Bronchial epithelial cell (primary cell): ENCODE measurements around the gene MAFG. TPM values are rescaled to one million over a fixed set of nuclear protein-coding genes. Genes with fewer than 3 reads are reported as not detected.
A peak's percentile ranks its signal among the peaks of the same experiment; 100 is the strongest.

Experiments used
- DNase-seq: peaks from one replicate; pipeline ENCODE4 v3.0.0-alpha.2; 2010; ENCODE audit warnings: low read depth
- FAIRE-seq: peaks from 2 replicates; lab custom pipeline; 2011; peaks lifted over from hg19 to GRCh38; lab: Jason Lieb, UNC
- H3K27me3 ChIP-seq: 2 replicates; pipeline ENCODE4 v1.5.1; 2011; ENCODE audit warnings: low read length; ENCODE audit not compliant: control insufficient read depth, insufficient read depth
- H3K36me3 ChIP-seq: 2 replicates; pipeline ENCODE4 v1.5.1; 2011; ENCODE audit warnings: low read length; ENCODE audit not compliant: control insufficient read depth, insufficient read depth
- H3K4me3 ChIP-seq: 2 replicates; pipeline ENCODE4 v1.5.1; 2011; ENCODE audit warnings: mild to moderate bottlenecking, low read depth, low read length, control low read depth
- CTCF ChIP-seq: IDR thresholded peaks from 2 replicates; pipeline ENCODE4 v1.5.1; 2011; ENCODE audit warnings: mild to moderate bottlenecking, moderate library complexity, low read length, control low read depth, inconsistent platforms; ENCODE audit not compliant: insufficient read depth, severe bottlenecking
- total RNA-seq: library from RNA; depleted of rRNA; stranded (reverse); fragments of >200 nt; gene quantifications from 2 replicates; pipeline ENCODE4 v1.2.1, GENCODE V29; 2014

The MAFG gene
- total RNA-seq, 1 donor from 2014 or later: 16.8 TPM

DNA sequence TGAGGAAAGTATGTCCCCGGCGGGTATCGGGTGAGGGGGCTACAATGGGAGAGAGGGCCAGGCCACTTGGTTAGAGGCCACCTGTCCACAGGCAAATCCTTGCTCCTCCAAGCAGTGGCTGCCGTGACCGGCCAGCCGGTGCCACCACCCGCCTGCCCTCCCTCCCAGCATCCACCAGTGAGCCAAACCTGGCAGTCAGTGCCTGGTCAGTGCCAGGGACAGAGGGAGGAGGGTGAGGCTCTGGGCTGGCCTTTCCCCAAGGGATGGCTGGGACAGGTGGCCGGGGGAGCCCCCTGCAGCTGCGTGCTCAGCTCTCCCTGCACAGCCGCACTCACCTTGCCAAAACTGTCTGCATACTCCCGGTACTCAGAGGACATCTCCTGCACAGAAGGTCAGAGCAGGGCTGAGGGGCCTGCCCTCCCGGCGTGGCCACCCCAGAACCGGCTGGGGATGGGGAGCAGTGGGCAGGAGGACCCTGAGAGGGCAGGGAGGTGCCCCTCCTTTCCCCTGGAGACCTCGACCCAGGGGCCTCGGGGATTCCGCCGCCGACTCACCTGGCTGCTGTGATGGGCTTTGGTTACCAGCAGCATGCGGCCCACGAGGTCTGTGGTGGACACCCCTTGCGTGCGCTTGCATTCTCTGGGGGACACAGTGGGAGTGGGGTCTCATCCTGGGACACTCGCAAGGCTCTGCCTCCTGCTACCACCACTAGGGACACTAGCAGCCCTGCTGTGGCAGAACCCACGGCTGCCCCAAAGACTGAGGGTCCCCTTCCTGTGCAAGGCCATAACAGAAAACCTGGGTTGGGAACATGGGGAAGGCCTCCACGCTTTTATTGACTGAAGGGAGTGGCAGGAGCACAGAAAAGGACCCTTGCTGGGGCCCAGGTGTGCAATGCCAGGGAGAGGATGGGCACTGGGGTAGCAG is 20.1 kb downstream of the MAFG start:
- FAIRE-seq: no peak
- TF ChIP-seq CTCF: no peak
- DNase-seq: no peak
- Histone ChIP-seq H3K4me3 (no peak overlapping the region), H3K27me3 (no peaks in the 10 kb centered on the region), H3K36me3 (peaks cover 35% of the 10 kb centered on the region)

GRCh38 chr17:81906476-81907218 is 20.9 kb downstream of the MAFG start:
- FAIRE-seq (no peak), DNase-seq (no peak)
- TF ChIP-seq CTCF: peak; percentile 32
- Histone ChIP-seq H3K36me3 (peaks cover 30% of the 10 kb centered on the region), H3K27me3 (no peaks in the 10 kb centered on the region), H3K4me3 (no peak overlapping the region)

DNA sequence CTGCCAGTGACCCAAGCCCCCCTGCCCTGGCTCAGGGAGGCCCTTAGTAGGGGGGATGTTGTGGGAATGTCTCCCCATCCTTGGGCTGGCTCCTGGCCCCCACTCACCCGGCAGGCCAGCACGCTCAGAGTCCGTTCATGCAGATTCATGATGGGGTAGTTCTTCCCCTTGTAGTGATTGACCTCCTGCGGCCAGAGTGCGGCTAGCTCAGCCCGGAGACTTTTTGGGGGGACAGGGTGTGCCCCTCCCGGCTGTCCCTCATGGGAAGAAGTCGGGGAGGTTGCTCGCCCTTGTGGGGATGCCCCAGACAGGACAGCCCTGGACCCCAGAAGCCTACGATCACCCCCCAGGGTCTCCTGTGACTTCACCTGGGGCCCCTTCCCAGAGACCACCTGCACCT is 21.5 kb downstream of the MAFG start:
- TF ChIP-seq CTCF: no peak
- H3K4me3 ChIP-seq: no peak overlapping the region
- DNase-seq: no peak
- no peak for FAIRE-seq
- no peaks in the 10 kb centered on the region for H3K27me3 ChIP-seq
- peaks cover 30% of the 10 kb centered on the region for H3K36me3 ChIP-seq

DNA sequence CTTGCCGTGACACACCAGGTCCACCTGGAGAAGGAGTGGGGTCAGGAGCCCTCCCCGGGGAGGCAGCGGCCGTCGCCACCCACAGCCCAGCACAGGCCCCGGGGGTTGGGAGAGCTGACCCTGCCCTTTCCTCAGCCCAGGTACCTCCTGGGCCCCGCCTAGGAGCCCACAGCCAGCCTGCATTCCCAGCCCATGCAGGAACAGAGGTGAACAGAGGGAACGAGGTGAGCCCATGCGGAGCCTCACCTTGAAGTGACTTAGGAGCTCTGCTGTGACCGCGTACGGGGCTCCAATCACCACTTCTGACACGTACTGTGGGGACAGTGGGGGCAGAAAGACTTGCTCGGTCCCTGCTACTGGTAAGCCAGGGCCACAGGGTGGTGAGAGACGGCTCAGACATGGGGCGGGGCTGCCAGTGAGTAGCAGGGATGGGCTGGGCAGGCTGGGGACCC is 22.1 kb downstream of the MAFG start:
- no peaks in the 10 kb centered on the region for H3K27me3 ChIP-seq
- FAIRE-seq (no peak), DNase-seq (no peak)
- no peak for TF ChIP-seq CTCF
- H3K36me3 ChIP-seq: peaks cover 30% of the 10 kb centered on the region
- H3K4me3 ChIP-seq: no peak overlapping the region

GRCh38 chr17:81904600-81905423 is 22.7 kb downstream of the MAFG start:
- H3K4me3 ChIP-seq: no peak overlapping the region
- H3K27me3 ChIP-seq: no peaks in the 10 kb centered on the region
- peaks cover 31% of the 10 kb centered on the region for H3K36me3 ChIP-seq
- FAIRE-seq (no peak), DNase-seq (no peak)
- no peak for TF ChIP-seq CTCF
